Measurements from ENCODE around the gene FGF19. TPM values are rescaled to one million over a fixed set of nuclear protein-coding genes. Genes with fewer than 3 reads are reported as not detected.

The FGF19 gene
- total and polyA plus RNA-seq, 9 of the 15 experiments (the other 6 are each of a cell fraction or from before 2014, with no cell fraction given), result 0.11 TPM; not detected in 8

GRCh38 chr11:69711822-69712801 is 8.3 kb upstream of the FGF19 start (continued):
- peak; percentile 41; the same call in 1 of the 2 replicates for TF ChIP-seq PKNOX1 (IDR thresholded peaks at IDR 0.05)
- TF ChIP-seq SPI1 (IDR thresholded peaks at IDR 0.05; ENCODE audit: borderline replicate concordance, low read depth, low read length), result peak; percentile 82; the same call in 1 of the 2 replicates
- no peak for TF ChIP-seq STAT5A (IDR thresholded peaks at IDR 0.05; ENCODE audit: borderline replicate concordance, low read length)
- TF ChIP-seq, protein P1, sequence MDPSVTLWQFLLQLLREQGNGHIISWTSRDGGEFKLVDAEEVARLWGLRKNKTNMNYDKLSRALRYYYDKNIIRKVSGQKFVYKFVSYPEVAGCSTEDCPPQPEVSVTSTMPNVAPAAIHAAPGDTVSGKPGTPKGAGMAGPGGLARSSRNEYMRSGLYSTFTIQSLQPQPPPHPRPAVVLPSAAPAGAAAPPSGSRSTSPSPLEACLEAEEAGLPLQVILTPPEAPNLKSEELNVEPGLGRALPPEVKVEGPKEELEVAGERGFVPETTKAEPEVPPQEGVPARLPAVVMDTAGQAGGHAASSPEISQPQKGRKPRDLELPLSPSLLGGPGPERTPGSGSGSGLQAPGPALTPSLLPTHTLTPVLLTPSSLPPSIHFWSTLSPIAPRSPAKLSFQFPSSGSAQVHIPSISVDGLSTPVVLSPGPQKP (CRISPR knock-in tag; IDR thresholded peaks at IDR 0.05), result no peak

GRCh38 chr11:69708736-69709401 is 5.0 kb upstream of the FGF19 start:
- no peak overlapping the region for H2AFZ ChIP-seq (ENCODE audit: low read depth, low read length)
- DNase-seq (ENCODE audit: extremely low read depth in 1 of 4, low spot score in 3 of 4), result no peak
- POLR2A ChIA-PET, result interaction anchor here (0.7 kb wide), 2 partner anchors 9 to 79 kb away, joined by 3 read pairs; no protein-coding TSS in a partner anchor

More at GRCh38 chr11:69708736-69709401, 5.0 kb upstream of the FGF19 start:
- ATAC-seq (peak; percentile 41; the same call in 2 of the 3 replicates), FAIRE-seq (no peak)
- Histone ChIP-seq H3K9ac (ENCODE audit: insufficient read depth in 1 of 2, low read depth in 2 of 2, low read length in 2 of 2) (no peak overlapping the region), H3K9me3 (replicated peaks; ENCODE audit: control insufficient read depth, insufficient read depth, low read depth, low read length) (no peaks in the 10 kb centered on the region), H3K36me3 (ENCODE audit: control insufficient read depth, insufficient read depth, low read length) (no peaks in the 10 kb centered on the region), H3K9me1 (ENCODE audit: control insufficient read depth, insufficient read depth, low read length) (no peaks in the 10 kb centered on the region), H3K4me2 (ENCODE audit: insufficient read depth, low read length) (no peak overlapping the region), H3K4me3 (no peak overlapping the region), H3K27me3 (ENCODE audit: control insufficient read depth in 2 of 2, insufficient read depth in 2 of 2, low read length in 2 of 2) (peaks cover 18 to 78% of the 10 kb centered on the region in 2 experiments; a peak in 4 of 5 replicates), H3K79me2 (ENCODE audit: control insufficient read depth, insufficient read depth, low read length) (no peaks in the 10 kb centered on the region), H4K20me1 (replicated peaks; ENCODE audit: control insufficient read depth, insufficient read depth, low read length) (0 out of 2 replicates have a peak, but pooled peaks cover 3% of the 10 kb centered on the region), H3K4me1 (replicated peaks in 1 of 2; ENCODE audit: control insufficient read depth in 2 of 2, insufficient read depth in 2 of 2, low read length in 2 of 2) (peaks cover 0 to 20% of the 10 kb centered on the region in 2 experiments; a peak in 3 of 5 replicates), H3K27ac (ENCODE audit: extremely low read depth, low read depth, low read length) (no peak overlapping the region)
- BruUV-seq (replicated peaks), result no TSS peak
- CTCF ChIA-PET (ENCODE audit: low intra/inter-chr PET ratio), result no interaction called here
- intact Hi-C loops (cut with micrococcal nuclease) (no loop called here), in situ Hi-C loops (cut with MboI) (no loop called here)
- TF ChIP-seq RAD21 (CRISPR knock-in tag; conservative IDR thresholded peaks at IDR 0.05 in 1 of 2, IDR thresholded peaks at IDR 0.05 in 1 of 2), result 0 out of 4 replicates have a peak, but pooled peaks of 1 of the 2 experiments have one; percentile 6
- no peak for TF ChIP-seq HNRNPL (IDR thresholded peaks at IDR 0.05; ENCODE audit: low read depth, low read length)
- no peak for TF ChIP-seq MTA3 (IDR thresholded peaks at IDR 0.05; ENCODE audit: borderline replicate concordance)
- 32% methylated on average over 12 of the region's 15 CpGs for WGBS (ENCODE audit: insufficient coverage, low coverage, missing lambda C conversion rate)
